GM12878 (cell line): ENCODE data around the gene MTAP. TPM values are rescaled to one million over a fixed set of nuclear protein-coding genes. Genes with fewer than 3 reads are reported as not detected.

ENCODE experiments used
- ATAC-seq: fragments of 200-7000 bp; cut with Tn5 transposase; 3 replicates; pipeline ENCODE4 v1.9.1; 2020; ENCODE audit warnings: mild to moderate bottlenecking, moderate library complexity
- BruUV-seq: library from RNA; stranded (reverse); fragments of 400-500 nt; replicated peaks from 2 replicates; lab custom pipeline; 2021; lab: Mats Ljungman, UMichigan
- CTCF ChIA-PET: fragments of 300-600 bp; sonication (Branson Sonifier 250); formaldehyde crosslinking; extraction: SDS; loops from one replicate; lab custom pipeline; 2021; ENCODE audit warnings: inconsistent platforms; lab: Yijun Ruan, JAX
- POLR2A ChIA-PET: fragments of 350-600 bp; formaldehyde crosslinking; extraction: SDS; loops from one replicate; lab custom pipeline; 2021; ENCODE audit warnings: inconsistent platforms; lab: Charles Lee
- RAD21 ChIA-PET: fragments of 300-600 bp; sonication (Branson Sonifier 250); formaldehyde crosslinking; loops from one replicate; lab custom pipeline; 2023; ENCODE audit warnings: antibody characterized with exemption; ENCODE audit not compliant: unreplicated experiment; lab: Charles Lee
- SMC1A ChIA-PET: fragments of 300-600 bp; sonication (Branson Sonifier 250); formaldehyde crosslinking; loops from one replicate; lab custom pipeline; 2023; ENCODE audit not compliant: unreplicated experiment, uncharacterized antibody; lab: Charles Lee
- DNase-seq: peaks from one replicate; pipeline ENCODE4 v3.0.0-alpha.2; 2011; ENCODE audit warnings: low read depth, low spot score
- FAIRE-seq: peaks from 3 replicates; lab custom pipeline; 2011; peaks lifted over from hg19 to GRCh38; lab: Jason Lieb, UNC
- H2AFZ ChIP-seq: 2 replicates; pipeline ENCODE4 v1.6.0; 2011; ENCODE audit warnings: low read depth, low read length, control low read depth; ENCODE audit not compliant: control insufficient read depth
- H3K27ac ChIP-seq: 2 replicates; pipeline ENCODE4 v1.5.1; 2011; ENCODE audit warnings: control low read depth; ENCODE audit not compliant: control insufficient read depth, insufficient read depth
- H3K27me3 ChIP-seq, 2 experiments: replicated peaks in 1 of 2; 2 replicates each; pipeline versions ENCODE4 v1.6.0 to v1.6.1; 2011; ENCODE audit warnings: low read length in 1 of 2; ENCODE audit not compliant: control insufficient read depth in 2 of 2, insufficient read depth in 2 of 2
- H3K36me3 ChIP-seq, 2 experiments: 2 replicates each; pipeline ENCODE4 v1.5.1; 2011; ENCODE audit warnings: low read length in 1 of 2; ENCODE audit not compliant: control insufficient read depth in 2 of 2, insufficient read depth in 2 of 2
- H3K4me1 ChIP-seq: 2 replicates; pipeline ENCODE4 v1.6.1; 2011; ENCODE audit warnings: mild to moderate bottlenecking, low read length, moderate library complexity, mixed read lengths; ENCODE audit not compliant: control insufficient read depth, insufficient read depth
- H3K4me2 ChIP-seq: 2 replicates; pipeline ENCODE4 v1.6.0; 2011; ENCODE audit warnings: control low read depth; ENCODE audit not compliant: control insufficient read depth, insufficient read depth
- H3K4me3 ChIP-seq: fragments of 200-600 bp; sonication (generic); 2 replicates; pipeline ENCODE4 v1.5.1; 2016
- H3K79me2 ChIP-seq: 2 replicates; pipeline ENCODE4 v1.6.0; 2011; ENCODE audit warnings: low read length; ENCODE audit not compliant: control insufficient read depth, insufficient read depth
- H3K9ac ChIP-seq: 2 replicates; pipeline ENCODE4 v1.8.0; 2011; ENCODE audit warnings: low read length, control low read depth, mixed read lengths; ENCODE audit not compliant: control insufficient read depth, insufficient read depth
- H3K9me3 ChIP-seq: replicated peaks from 3 replicates; pipeline ENCODE4 v1.5.1; 2011; ENCODE audit warnings: mild to moderate bottlenecking, low read length; ENCODE audit not compliant: control insufficient read depth, insufficient read depth
- H4K20me1 ChIP-seq: 2 replicates; pipeline ENCODE4 v1.6.0; 2011; ENCODE audit not compliant: control insufficient read depth, insufficient read depth
- ASH2L ChIP-seq: fragments of 300-600, 200-600 bp; sonication (generic); IDR thresholded peaks from 2 replicates; pipeline ENCODE4 v1.6.1; 2017; ENCODE audit warnings: low read depth, mild to moderate bottlenecking, borderline replicate concordance
- BACH1 ChIP-seq: fragments of 450-650 bp; IDR thresholded peaks from 2 replicates; pipeline ENCODE4 v1.6.1; 2017; ENCODE audit warnings: mild to moderate bottlenecking, borderline replicate concordance
- EZH2 ChIP-seq: IDR thresholded peaks from 2 replicates; pipeline ENCODE4 v1.6.1; 2012; ENCODE audit warnings: low read depth, mild to moderate bottlenecking, control low read depth, inconsistent platforms, low read length, borderline replicate concordance; ENCODE audit not compliant: control insufficient read depth
- HDAC2 ChIP-seq: fragments of 200-600 bp; sonication (generic); IDR thresholded peaks from 2 replicates; pipeline ENCODE4 v1.6.1; 2017
- JUNB ChIP-seq: IDR thresholded peaks from 2 replicates; pipeline ENCODE4 v1.6.1; 2016; ENCODE audit warnings: antibody characterized with exemption, mild to moderate bottlenecking
- NFXL1 ChIP-seq: fragments of 450-650 bp; IDR thresholded peaks from 2 replicates; pipeline ENCODE4 v1.6.1; 2017; ENCODE audit warnings: antibody characterized with exemption, mild to moderate bottlenecking, borderline replicate concordance
- SIN3A ChIP-seq: IDR thresholded peaks from 2 replicates; pipeline ENCODE4 v1.6.1; 2012; ENCODE audit warnings: low read depth, low read length, improper control_type of control experiment
- SMARCA5 ChIP-seq: fragments of 450-650 bp; IDR thresholded peaks from 2 replicates; pipeline ENCODE4 v1.6.1; 2017; ENCODE audit warnings: mild to moderate bottlenecking
- SREBF2 ChIP-seq: IDR thresholded peaks from 2 replicates; pipeline ENCODE4 v1.6.1; 2012; ENCODE audit warnings: mild to moderate bottlenecking, low read length
- WGBS: methylation state at CpG from one replicate; pipeline ENCODE4 v1.1.6; 2016; ENCODE audit warnings: low lambda C conversion rate; ENCODE audit not compliant: insufficient replicate concordance, insufficient coverage; ENCODE audit errors: missing lambda C conversion rate; 5-methylcytosine and 5-hydroxymethylcytosine counted together
- in situ Hi-C: fragments of 300-500 bp; cut with MboI; formaldehyde crosslinking; loops from 9 replicates; pipeline ENCODE4 v1.14.3; 2018; ENCODE audit warnings: mixed read lengths
- intact Hi-C: fragments of 100-400 bp; cut with micrococcal nuclease; formaldehyde crosslinking; loops from one replicate; pipeline ENCODE4 v1.14.2; 2022; ENCODE audit not compliant: unreplicated experiment
- polyA plus RNA-seq, 11 experiments: library from polyadenylated mRNA; depleted of rRNA in 4 of 11; unstranded in 6 of 11; stranded (reverse) in 5 of 11; fragments of >200 nt; fragmentation: Nextera tagmentation in 4 of 11; fragmentation: Illumina TruSeq in 1 of 11; extraction: Ambion mirVana in 4 of 11; extraction: Trizol in 1 of 11; gene quantifications; 1 replicate in 1 of 11; 2 replicates in 10 of 11; pipeline versions ENCODE4 v1.2.1 to v1.2.3, GENCODE V29; 2011 to 2016; ENCODE audit warnings: inconsistent platforms in 2 of 11, missing spikeins in 2 of 11, low read depth in 1 of 11
- total RNA-seq, 4 experiments: library from RNA; depleted of rRNA in 3 of 4; stranded (reverse); fragments of >200 nt in 3 of 4; fragmentation: Illumina TruSeq in 1 of 4; extraction: Trizol in 1 of 4; gene quantifications; 2 replicates each; pipeline versions ENCODE4 v1.2.1 to v1.2.3, GENCODE V29; 2013 to 2021
- TF ChIP-seq, protein P1 (sequence below): IDR thresholded peaks from 2 replicates; pipeline ENCODE4 v1.6.1; 2011; ENCODE audit warnings: low read depth, low read length, improper control_type of control experiment, borderline replicate concordance
- TF ChIP-seq, protein P2 (sequence below): fragments of 450-650 bp; formaldehyde crosslinking; IDR thresholded peaks from 2 replicates; pipeline ENCODE4 v1.5.0; 2022; ENCODE audit warnings: mild to moderate bottlenecking, missing genetic modification characterization
- TF ChIP-seq, protein P3 (sequence below): fragments of 450-650 bp; formaldehyde crosslinking; IDR thresholded peaks from 2 replicates; pipeline ENCODE4 v1.4.0; 2022; ENCODE audit warnings: mild to moderate bottlenecking, moderate library complexity

Gene MTAP
- total and polyA plus RNA-seq, 10 of the 15 experiments (the other 5 are each of a cell fraction or from before 2014, with no cell fraction given): 16.4 to 29.9 (median 22.6) TPM

DNA sequence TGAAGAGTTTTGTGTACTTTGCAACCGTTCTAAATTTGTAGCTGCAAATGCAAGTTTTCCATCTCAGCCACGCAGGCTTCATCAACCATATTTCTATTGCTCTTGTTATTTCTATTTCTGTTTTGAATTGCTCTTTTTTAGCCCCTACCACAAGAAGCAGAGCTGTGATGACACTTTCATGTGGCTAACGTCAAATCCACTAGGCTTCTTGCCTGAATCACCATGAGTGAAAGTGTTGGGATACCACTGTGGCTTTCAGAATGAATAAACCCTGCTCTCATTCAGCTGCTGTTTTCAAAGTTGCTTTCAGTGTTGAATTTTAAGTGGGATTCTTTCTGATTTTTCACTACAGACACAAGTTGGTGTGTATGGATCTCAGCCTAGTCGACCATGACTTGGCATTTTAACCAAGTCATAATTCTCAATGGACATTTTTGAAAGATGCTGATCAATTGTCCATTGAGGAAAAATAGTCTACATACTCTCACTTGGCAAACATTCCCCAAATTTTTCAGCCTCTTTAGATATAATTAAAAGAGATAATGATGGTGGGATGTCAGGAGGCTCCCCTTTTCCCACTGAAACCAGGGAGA is 41.0 kb upstream of the MTAP start (continued):
- TF ChIP-seq, protein P1, sequence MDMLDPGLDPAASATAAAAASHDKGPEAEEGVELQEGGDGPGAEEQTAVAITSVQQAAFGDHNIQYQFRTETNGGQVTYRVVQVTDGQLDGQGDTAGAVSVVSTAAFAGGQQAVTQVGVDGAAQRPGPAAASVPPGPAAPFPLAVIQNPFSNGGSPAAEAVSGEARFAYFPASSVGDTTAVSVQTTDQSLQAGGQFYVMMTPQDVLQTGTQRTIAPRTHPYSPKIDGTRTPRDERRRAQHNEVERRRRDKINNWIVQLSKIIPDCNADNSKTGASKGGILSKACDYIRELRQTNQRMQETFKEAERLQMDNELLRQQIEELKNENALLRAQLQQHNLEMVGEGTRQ: no peak

DNA sequence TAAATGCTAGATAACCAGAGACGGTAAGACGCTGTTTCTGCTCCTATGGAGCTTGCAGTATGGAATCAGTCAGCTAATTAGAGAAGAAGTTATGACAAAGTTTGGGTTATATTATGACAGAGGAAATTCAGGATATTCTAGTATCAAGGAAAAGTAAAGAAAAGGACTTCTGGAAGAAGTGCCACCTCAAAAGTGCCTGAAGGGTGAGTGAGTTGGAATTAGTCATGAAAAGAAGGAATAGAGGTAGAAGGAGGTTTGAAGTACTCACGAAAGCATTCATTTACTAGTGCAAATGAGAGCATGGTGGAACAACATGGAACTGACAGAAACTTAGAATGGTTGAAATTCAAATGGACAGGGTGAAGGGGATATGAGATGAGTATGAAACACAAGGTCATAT is 40.4 kb upstream of the MTAP start:
- H3K4me3 ChIP-seq: no peak overlapping the region
- no peak overlapping the region for H2AFZ ChIP-seq
- peaks cover 0 to 8% of the 10 kb centered on the region in 2 experiments; a peak in 3 of 4 replicates for H3K27me3 ChIP-seq
- DNase-seq (no peak), FAIRE-seq (no peak), ATAC-seq (no peak)
- no peak overlapping the region for H3K4me2 ChIP-seq
- H3K4me1 ChIP-seq: no peaks in the 10 kb centered on the region
- no TSS peak for BruUV-seq
- no peak overlapping the region for H3K9ac ChIP-seq
- H4K20me1 ChIP-seq: no peaks in the 10 kb centered on the region
- no peaks in the 10 kb centered on the region for H3K36me3 ChIP-seq
- H3K27ac ChIP-seq: no peak overlapping the region
- no peaks in the 10 kb centered on the region for H3K79me2 ChIP-seq
- ChIA-PET RAD21 (no interaction called here), POLR2A (no interaction called here), SMC1A (no interaction called here), CTCF (interaction anchor here (1.2 to 2.5 kb wide), 4 partner anchors 11 to 53 kb away, joined by 3 to 6 read pairs (median 4); no protein-coding TSS in a partner anchor)
- WGBS: 67% methylated on average over 3 of the region's 3 CpGs
- no peaks in the 10 kb centered on the region for H3K9me3 ChIP-seq
- in situ Hi-C loops: no loop called here
- intact Hi-C loops: no loop called here
- TF ChIP-seq, protein P2, sequence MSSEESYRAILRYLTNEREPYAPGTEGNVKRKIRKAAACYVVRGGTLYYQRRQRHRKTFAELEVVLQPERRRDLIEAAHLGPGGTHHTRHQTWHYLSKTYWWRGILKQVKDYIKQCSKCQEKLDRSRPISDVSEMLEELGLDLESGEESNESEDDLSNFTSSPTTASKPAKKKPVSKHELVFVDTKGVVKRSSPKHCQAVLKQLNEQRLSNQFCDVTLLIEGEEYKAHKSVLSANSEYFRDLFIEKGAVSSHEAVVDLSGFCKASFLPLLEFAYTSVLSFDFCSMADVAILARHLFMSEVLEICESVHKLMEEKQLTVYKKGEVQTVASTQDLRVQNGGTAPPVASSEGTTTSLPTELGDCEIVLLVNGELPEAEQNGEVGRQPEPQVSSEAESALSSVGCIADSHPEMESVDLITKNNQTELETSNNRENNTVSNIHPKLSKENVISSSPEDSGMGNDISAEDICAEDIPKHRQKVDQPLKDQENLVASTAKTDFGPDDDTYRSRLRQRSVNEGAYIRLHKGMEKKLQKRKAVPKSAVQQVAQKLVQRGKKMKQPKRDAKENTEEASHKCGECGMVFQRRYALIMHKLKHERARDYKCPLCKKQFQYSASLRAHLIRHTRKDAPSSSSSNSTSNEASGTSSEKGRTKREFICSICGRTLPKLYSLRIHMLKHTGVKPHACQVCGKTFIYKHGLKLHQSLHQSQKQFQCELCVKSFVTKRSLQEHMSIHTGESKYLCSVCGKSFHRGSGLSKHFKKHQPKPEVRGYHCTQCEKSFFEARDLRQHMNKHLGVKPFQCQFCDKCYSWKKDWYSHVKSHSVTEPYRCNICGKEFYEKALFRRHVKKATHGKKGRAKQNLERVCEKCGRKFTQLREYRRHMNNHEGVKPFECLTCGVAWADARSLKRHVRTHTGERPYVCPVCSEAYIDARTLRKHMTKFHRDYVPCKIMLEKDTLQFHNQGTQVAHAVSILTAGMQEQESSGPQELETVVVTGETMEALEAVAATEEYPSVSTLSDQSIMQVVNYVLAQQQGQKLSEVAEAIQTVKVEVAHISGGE: no peak
- TF ChIP-seq BACH1 (no peak), SREBF2 (no peak), HDAC2 (no peak), NFXL1 (no peak), SMARCA5 (no peak), SIN3A (no peak), ASH2L (no peak), EZH2 (no peak), JUNB (no peak)
- TF ChIP-seq, protein P3, sequence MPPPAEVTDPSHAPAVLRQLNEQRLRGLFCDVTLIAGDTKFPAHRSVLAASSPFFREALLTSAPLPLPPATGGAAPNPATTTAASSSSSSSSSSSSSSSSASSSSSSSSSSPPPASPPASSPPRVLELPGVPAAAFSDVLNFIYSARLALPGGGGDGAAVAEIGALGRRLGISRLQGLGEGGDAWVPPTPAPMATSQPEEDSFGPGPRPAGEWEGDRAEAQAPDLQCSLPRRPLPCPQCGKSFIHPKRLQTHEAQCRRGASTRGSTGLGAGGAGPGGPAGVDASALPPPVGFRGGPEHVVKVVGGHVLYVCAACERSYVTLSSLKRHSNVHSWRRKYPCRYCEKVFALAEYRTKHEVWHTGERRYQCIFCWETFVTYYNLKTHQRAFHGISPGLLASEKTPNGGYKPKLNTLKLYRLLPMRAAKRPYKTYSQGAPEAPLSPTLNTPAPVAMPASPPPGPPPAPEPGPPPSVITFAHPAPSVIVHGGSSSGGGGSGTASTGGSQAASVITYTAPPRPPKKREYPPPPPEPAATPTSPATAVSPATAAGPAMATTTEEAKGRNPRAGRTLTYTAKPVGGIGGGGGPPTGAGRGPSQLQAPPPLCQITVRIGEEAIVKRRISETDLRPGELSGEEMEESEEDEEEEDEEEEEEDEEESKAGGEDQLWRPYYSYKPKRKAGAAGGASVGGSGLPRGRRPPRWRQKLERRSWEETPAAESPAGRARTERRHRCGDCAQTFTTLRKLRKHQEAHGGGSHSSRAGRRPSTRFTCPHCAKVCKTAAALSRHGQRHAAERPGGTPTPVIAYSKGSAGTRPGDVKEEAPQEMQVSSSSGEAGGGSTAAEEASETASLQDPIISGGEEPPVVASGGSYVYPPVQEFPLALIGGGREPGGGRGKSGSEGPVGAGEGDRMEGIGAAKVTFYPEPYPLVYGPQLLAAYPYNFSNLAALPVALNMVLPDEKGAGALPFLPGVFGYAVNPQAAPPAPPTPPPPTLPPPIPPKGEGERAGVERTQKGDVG: no peak
